HG03280 (cell line): ENCODE measurements around the gene FAM171A2.
A peak's percentile ranks its signal among the peaks of the same experiment; 100 is the strongest.

ENCODE experiments used
- ATAC-seq: cut with Tn5 transposase; IDR thresholded peaks from one replicate; pipeline ENCODE4 v1.9.1; 2021; ENCODE audit warnings: mild to moderate bottlenecking, moderate library complexity; ENCODE audit not compliant: unreplicated experiment

The FAM171A2 gene

DNA sequence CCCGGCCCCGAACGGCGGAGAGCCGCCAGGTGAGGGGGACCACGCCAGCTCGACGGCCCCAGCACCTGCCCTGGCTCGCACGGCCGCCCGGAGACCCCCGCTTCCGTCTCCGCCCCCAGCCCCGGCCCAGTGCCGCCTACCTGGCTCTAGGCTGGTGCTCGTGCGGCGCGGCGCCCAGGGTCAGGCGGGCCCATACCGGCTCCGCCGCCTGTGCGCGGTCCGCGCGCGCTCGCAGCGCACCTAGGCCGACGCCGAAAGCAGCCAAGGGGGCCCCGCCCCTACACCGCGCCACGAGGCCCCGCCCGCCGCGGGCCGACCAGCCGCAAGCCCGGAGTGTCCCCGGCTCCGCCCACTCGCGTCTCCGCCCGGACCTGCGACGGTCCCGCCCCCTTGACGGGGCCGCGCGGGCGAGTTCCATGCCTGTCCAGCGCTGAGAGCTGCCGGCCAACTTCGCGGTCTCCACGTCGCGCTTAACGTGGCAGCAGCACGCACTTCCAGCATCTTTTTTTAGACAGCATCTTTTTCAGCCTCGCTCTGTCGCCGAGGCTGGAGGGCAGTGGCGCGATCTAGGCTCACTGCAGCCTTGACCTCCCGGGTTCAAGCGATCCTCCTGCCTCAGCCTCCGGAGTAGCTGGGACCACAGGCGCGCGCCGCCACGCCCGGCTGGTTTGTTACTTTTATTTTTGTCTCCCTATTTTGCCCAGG, 38.9 kb downstream of the FAM171A2 start, which contains the start of gene SLC25A39:
Gene SLC25A39 (minus strand): TSS at position 253 of the 705 bp plus-strand sequence. CDS start 1,261 bp downstream, outside the sequence.
- ATAC-seq = peak; percentile 74

GRCh38 chr17:44324092-44324570, 39.5 kb downstream of the FAM171A2 start:
- peak; percentile 3 for ATAC-seq

DNA sequence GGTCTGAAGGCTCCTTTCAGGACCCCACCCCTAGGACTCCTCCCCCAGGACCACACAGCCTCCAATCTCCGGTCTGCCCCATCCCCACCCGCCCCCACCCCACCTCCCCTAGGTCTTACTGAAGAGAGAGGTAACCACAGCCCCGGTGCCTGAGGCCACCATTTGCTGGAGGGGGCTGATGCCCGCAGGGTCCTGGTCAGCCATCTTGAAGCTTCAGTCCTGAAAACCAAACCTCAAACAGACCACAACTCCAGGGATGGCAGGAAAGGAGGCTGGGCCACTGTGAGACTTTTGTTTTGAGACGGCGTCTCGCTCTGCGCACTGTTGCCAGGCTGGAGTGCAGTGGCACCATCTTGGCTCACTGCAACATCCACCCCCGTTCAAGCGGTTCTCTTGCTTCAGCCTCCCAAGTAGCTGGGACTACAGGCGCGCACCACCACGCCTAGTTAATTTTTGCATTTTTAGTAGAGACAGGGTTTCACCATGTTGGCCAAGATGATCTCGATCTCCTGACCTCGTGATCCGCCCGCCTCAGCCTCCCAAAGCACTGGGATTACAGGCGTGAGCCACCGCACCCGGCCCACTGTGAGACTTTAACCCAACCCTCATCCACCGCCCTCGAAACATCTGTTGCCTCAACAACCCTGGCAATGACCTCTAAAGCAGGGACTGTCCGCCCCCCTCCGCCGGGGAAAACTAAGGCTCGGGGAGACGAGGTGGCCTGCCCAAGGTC, 40.1 kb downstream of the FAM171A2 start:
- ATAC-seq = no peak

GRCh38 chr17:44322236-44322895, 41.3 kb downstream of the FAM171A2 start:
- ATAC-seq = no peak

GRCh38 chr17:44321246-44322120, 42.2 kb downstream of the FAM171A2 start:
- no peak for ATAC-seq

DNA sequence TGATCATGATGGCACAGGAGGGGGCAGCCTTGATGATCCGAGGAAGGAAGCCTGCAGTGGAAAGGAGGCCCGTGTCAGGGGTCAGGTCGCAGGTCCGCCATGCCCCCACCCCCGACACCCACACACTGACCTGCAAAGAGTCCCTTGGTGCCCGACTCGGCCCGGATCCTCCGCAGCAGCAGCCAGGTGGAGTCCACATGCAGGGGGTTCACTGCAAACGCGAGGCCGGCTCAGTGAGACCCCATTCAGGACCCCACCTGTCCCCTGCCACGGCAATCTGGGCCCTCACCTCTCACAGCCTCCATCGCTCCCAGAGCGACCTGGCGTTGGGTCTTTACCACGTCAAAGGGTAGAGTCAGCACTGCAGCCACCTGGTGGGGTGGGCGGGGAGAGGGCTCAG, 43.6 kb downstream of the FAM171A2 start:
- no peak for ATAC-seq

- no peak for ATAC-seq
Observed at GRCh38 chr17:44318077-44318892, 45.4 kb downstream of the FAM171A2 start.

GRCh38 chr17:44317545-44317944, 46.1 kb downstream of the FAM171A2 start:
- ATAC-seq = no peak

DNA sequence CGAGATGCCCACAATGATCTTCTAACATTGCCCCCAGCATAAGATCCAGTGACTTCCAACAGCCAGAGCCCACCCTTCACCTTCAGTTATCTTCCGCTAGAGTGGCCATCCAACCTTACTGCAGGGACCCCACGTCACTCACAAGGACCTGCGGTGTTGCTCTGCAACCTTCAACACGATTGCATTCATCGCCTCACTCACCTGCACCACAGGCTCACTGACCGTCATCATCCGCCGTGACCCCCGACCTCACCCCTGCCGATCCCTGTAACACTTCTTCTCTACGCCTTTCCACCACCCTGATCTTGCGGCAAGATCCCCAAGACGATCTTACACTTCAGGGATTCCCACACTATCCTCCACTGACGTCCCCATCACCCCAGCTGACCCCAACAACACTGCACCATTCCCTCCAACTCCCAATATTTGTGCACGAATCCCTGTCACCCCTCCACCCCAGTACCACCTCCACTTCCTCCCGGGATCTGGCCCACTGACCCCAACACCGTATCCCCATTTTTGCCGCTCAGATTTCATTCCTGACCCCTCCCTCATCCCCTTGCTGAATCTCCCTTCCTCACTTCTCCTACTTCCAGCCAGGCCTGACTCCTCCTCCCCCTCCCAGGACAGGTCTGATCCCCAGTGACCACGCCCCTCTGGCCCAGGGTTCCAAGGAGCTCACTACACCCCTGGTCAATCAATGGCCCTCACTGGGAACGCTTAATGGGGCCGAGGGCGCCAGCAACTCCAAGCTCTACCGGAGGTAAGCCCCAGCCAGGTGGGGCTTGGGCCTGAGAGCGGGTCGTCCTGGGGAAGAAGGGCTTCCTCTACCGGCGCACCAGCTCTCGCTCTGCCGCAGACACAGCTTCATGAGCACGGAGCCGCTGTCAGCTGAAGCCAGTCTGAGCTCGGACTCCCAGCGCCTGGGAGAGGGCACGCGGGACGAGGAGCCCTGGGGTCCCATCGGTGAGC, 47.6 kb downstream of the FAM171A2 start:
- no peak for ATAC-seq

GRCh38 chr17:44314869-44315661, 48.6 kb downstream of the FAM171A2 start:
- no peak for ATAC-seq

DNA sequence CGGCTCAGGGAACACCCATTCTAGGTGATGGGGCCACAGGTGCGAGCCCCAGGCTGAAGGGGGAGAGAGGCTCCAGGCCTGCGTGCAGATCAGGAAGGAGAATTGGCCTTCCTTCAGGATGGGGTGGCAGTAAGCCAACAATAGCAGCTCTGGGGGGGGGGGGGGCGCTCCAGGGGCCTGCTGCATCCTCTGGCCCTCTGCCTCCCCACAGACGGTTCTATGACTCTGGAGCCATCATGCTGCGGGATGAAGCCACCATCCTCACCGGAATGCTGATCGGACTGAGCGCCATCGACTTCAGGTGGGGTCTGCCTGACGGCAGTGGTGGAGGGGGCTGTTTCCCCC, 49.2 kb downstream of the FAM171A2 start:
- ATAC-seq = no peak

DNA sequence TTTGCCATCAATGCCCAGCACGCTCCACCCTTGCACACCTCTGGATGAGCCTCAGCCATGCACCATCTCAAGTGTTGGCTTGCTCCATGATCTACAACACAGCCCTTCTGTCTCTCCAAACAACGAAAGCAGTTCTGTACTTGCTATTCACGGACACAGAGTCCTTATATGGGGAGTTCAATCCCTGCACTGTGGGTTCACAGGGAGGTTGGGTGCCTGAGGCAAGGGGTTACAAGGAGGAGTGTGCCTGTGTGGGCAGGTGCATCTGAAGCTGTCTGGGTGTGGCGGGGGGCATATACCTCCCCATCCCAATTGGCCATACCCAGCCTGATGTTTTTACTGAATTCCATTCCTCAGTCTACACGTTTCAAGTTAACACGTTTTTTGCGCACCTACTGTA, 49.6 kb downstream of the FAM171A2 start:
- no peak for ATAC-seq

- ATAC-seq = no peak
Observed at GRCh38 chr17:44312396-44313104, 51.1 kb downstream of the FAM171A2 start.

DNA sequence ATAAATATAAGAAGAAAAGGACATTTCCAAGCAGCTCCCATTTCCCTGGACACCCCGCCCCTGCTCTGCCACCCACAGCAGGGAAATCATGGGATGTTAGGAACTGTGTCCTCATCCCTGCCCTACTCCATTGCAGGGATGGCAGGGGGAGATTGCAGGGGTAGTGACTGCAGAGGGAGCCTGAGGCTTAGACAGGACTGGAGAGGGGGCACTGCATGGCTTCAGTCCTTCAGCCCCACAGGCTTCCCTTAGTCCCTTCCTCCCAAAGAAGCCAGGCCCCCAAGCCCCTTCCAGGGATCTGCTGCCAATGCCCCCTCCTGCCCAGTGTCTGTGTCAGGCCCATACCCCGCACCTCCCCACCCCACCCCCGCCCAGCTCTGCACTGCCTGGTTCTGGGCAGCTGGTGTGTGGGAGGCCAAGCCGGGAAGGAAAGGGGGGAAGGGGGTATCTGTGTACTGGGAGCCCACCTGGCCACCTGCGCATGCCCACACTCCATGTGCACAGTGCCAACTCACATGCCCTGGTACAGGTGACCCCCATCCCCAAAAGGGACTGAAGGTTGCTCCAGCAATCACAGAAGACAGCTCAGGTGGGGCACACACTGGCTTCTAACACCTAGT, 52.0 kb downstream of the FAM171A2 start:
- ATAC-seq = no peak

GRCh38 chr17:44310609-44311376, 52.9 kb downstream of the FAM171A2 start:
- no peak for ATAC-seq

DNA sequence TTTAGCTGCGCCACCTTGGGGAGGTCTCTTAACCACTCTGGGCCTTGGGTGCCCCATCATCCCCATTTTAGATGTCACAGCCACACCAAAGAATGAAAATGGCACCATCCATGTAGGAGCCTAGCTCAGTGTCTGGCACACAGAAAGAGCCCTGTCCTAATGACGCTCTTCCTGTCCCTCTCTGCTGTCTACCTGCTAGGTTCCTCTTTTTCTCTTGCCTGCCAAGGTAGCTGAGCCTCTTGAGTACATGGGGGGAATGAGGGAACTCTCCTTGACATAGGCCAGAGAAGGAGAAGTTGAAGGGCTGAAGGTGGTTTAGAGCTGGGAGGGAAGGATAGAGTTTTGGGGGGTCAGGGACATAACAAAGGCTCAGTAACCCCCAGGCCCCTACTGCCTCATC, 53.5 kb downstream of the FAM171A2 start:
- ATAC-seq = no peak
